Measurements from ENCODE around the gene SLC25A13.

GRCh38 chr7:96080027-96080426 is 241.9 kb downstream of the SLC25A13 start:
- TF ChIP-seq POLR2A (IDR thresholded peaks at IDR 0.05), result no peak
- TF ChIP-seq CTCF (IDR thresholded peaks at IDR 0.05), result no peak
